RWPE1 (cell line): ENCODE results near the gene SERTAD2.

ENCODE experiments used
- CTCF ChIA-PET: fragments of 350-600 bp; sonication (Branson Sonifier 250); formaldehyde crosslinking; extraction: SDS; loops from one replicate; lab custom pipeline; 2021; lab: Yijun Ruan, JAX
- POLR2A ChIA-PET: fragments of 400-600 bp; formaldehyde crosslinking; extraction: SDS; loops from one replicate; lab custom pipeline; 2020; ENCODE audit warnings: antibody characterized with exemption; ENCODE audit not compliant: low non-redundant PET; lab: Yijun Ruan, JAX
- DNase-seq: peaks from one replicate; pipeline ENCODE4 v3.0.0; 2012; ENCODE audit warnings: low spot score
- H3K27ac ChIP-seq: fragments of 450-650 bp; 2 replicates; pipeline ENCODE4 v1.5.1; 2017
- CTCF ChIP-seq: fragments of 450-650 bp; conservative IDR thresholded peaks from 2 replicates; pipeline ENCODE4 v1.5.1; 2017; ENCODE audit warnings: low read depth, mild to moderate bottlenecking

The SERTAD2 gene

GRCh38 chr2:64598226-64598625 lies 55.5 kb downstream of the SERTAD2 start:
- no peak overlapping the region for H3K27ac ChIP-seq
- TF ChIP-seq CTCF = no peak
- no peak for DNase-seq
- POLR2A ChIA-PET = no interaction called here
- CTCF ChIA-PET = no interaction called here

GRCh38 chr2:64595397-64596176 lies 58.1 kb downstream of the SERTAD2 start:
- DNase-seq = no peak
- no peak; the same call in 1 of the 2 replicates for TF ChIP-seq CTCF
- POLR2A ChIA-PET = no interaction called here
- CTCF ChIA-PET = interaction anchor here (0.6 to 1.7 kb wide), 3 partner anchors 17 to 279 kb away, joined by 3 to 9 read pairs (median 3); no protein-coding TSS in a partner anchor
- peak overlapping the region; percentile 79 for H3K27ac ChIP-seq

- ChIA-PET POLR2A (no interaction called here), CTCF (interaction anchor here (0.6 to 1.7 kb wide), 3 partner anchors 52 to 266 kb away, joined by 3 to 9 read pairs (median 3); no protein-coding TSS in a partner anchor)
- TF ChIP-seq CTCF = no peak
- H3K27ac ChIP-seq = no peak overlapping the region
- no peak for DNase-seq
Observed at GRCh38 chr2:64594226-64594989, 59.3 kb downstream of the SERTAD2 start.

GRCh38 chr2:64593035-64593655 lies 60.6 kb downstream of the SERTAD2 start:
- ChIA-PET POLR2A (no interaction called here), CTCF (no interaction called here)

GRCh38 chr2:64591188-64591587 lies 62.5 kb downstream of the SERTAD2 start:
- POLR2A ChIA-PET = interaction anchor here (0.6 kb wide), 1 partner anchor 117 kb away, joined by 3 read pairs; no protein-coding TSS in a partner anchor
- H3K27ac ChIP-seq = no peak overlapping the region
- DNase-seq = no peak

More at GRCh38 chr2:64593035-64593655, 60.6 kb downstream of the SERTAD2 start:
- H3K27ac ChIP-seq = no peak overlapping the region
- TF ChIP-seq CTCF = no peak
- DNase-seq = no peak

More at GRCh38 chr2:64591188-64591587, 62.5 kb downstream of the SERTAD2 start:
- CTCF ChIA-PET = interaction anchor here (0.6 kb wide), 1 partner anchor 88 kb away, joined by 8 read pairs; no protein-coding TSS in a partner anchor
- TF ChIP-seq CTCF = no peak
